HepG2 (cell line): Measurements from ENCODE around the gene PADI1.

Source experiments
- EP300 ChIP-seq, 3 experiments: sonication (generic) in 1 of 3; formaldehyde crosslinking in 1 of 3; IDR thresholded peaks; 2 replicates each; pipeline versions ENCODE4 v1.5.1 to v1.6.1; 2011 to 2020; ENCODE audit warnings: low read depth in 2 of 3, low read length in 2 of 3, borderline replicate concordance in 1 of 3, improper control_type of control experiment in 1 of 3, mild to moderate bottlenecking in 1 of 3, missing genetic modification reagents in 1 of 3, moderate library complexity in 1 of 3
- KDM6A ChIP-seq: IDR thresholded peaks from 2 replicates; pipeline ENCODE4 v1.6.1; 2016; ENCODE audit warnings: low read depth
- MYNN ChIP-seq: sonication (generic); formaldehyde crosslinking; IDR thresholded peaks from 2 replicates; pipeline ENCODE4 v1.4.0; 2020; ENCODE audit warnings: mild to moderate bottlenecking, low read depth, missing genetic modification reagents
- TAF1 ChIP-seq: sonication (generic); formaldehyde crosslinking; IDR thresholded peaks from 2 replicates; pipeline ENCODE4 v1.4.0; 2020; ENCODE audit warnings: missing genetic modification reagents
- ZNF101 ChIP-seq: sonication (generic); formaldehyde crosslinking; IDR thresholded peaks from 2 replicates; pipeline ENCODE4 v1.4.0; 2020; ENCODE audit warnings: mild to moderate bottlenecking, low read depth, missing genetic modification reagents, borderline replicate concordance
- ZNF331 ChIP-seq: sonication (generic); formaldehyde crosslinking; IDR thresholded peaks from 2 replicates; pipeline ENCODE4 v1.4.0; 2020; ENCODE audit warnings: missing genetic modification reagents
- TF ChIP-seq, protein P1 (sequence below), 2 experiments: IDR thresholded peaks; 2 replicates each; pipeline ENCODE4 v1.6.1; 2011 to 2012; ENCODE audit warnings: low read length in 2 of 2, borderline replicate concordance in 1 of 2, low read depth in 1 of 2, mild to moderate bottlenecking in 1 of 2, moderate library complexity in 1 of 2
- TF ChIP-seq, protein P2 (sequence below): sonication (generic); formaldehyde crosslinking; IDR thresholded peaks from 2 replicates; pipeline ENCODE4 v1.4.0; 2020; ENCODE audit warnings: missing genetic modification reagents, borderline replicate concordance
- TF ChIP-seq, protein P3 (sequence below): sonication (generic); IDR thresholded peaks from 2 replicates; pipeline ENCODE4 v1.6.1; 2016; ENCODE audit warnings: low read depth, borderline replicate concordance
- TF ChIP-seq, protein P4 (sequence below): sonication (generic); formaldehyde crosslinking; IDR thresholded peaks from 2 replicates; pipeline ENCODE4 v1.9.0; 2021; ENCODE audit warnings: missing genetic modification reagents, borderline replicate concordance

DNA sequence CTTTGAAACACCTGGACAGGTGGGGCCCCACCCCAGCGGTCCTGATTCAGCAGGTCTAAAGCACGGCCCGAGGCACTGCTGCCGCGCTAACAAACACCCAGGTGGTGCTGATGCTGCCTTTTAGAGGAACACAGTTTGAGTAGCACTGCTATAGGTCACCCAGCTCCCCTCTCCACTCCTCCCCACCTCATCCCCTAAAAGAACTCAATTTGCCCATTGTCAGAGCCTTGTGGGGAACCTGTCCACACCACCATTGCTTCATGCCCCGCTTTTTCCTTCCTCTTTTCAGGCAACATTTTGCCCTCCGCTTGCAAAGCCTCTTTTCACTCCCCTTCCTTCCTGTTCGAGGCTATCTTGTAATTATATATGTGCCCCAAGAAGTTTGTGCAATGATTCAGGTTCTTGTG lies 76.8 kb downstream of the PADI1 start:
- TF ChIP-seq TAF1 = no peak
- no peak for TF ChIP-seq ZNF331 (CRISPR knock-in tag)
- no peak for TF ChIP-seq MYNN
- TF ChIP-seq, protein P1, sequence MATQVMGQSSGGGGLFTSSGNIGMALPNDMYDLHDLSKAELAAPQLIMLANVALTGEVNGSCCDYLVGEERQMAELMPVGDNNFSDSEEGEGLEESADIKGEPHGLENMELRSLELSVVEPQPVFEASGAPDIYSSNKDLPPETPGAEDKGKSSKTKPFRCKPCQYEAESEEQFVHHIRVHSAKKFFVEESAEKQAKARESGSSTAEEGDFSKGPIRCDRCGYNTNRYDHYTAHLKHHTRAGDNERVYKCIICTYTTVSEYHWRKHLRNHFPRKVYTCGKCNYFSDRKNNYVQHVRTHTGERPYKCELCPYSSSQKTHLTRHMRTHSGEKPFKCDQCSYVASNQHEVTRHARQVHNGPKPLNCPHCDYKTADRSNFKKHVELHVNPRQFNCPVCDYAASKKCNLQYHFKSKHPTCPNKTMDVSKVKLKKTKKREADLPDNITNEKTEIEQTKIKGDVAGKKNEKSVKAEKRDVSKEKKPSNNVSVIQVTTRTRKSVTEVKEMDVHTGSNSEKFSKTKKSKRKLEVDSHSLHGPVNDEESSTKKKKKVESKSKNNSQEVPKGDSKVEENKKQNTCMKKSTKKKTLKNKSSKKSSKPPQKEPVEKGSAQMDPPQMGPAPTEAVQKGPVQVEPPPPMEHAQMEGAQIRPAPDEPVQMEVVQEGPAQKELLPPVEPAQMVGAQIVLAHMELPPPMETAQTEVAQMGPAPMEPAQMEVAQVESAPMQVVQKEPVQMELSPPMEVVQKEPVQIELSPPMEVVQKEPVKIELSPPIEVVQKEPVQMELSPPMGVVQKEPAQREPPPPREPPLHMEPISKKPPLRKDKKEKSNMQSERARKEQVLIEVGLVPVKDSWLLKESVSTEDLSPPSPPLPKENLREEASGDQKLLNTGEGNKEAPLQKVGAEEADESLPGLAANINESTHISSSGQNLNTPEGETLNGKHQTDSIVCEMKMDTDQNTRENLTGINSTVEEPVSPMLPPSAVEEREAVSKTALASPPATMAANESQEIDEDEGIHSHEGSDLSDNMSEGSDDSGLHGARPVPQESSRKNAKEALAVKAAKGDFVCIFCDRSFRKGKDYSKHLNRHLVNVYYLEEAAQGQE (IDR thresholded peaks at IDR 0.05; ENCODE audit: borderline replicate concordance in 1 of 2, low read depth in 1 of 2, low read length in 2 of 2) = no peak
- TF ChIP-seq, protein P2, sequence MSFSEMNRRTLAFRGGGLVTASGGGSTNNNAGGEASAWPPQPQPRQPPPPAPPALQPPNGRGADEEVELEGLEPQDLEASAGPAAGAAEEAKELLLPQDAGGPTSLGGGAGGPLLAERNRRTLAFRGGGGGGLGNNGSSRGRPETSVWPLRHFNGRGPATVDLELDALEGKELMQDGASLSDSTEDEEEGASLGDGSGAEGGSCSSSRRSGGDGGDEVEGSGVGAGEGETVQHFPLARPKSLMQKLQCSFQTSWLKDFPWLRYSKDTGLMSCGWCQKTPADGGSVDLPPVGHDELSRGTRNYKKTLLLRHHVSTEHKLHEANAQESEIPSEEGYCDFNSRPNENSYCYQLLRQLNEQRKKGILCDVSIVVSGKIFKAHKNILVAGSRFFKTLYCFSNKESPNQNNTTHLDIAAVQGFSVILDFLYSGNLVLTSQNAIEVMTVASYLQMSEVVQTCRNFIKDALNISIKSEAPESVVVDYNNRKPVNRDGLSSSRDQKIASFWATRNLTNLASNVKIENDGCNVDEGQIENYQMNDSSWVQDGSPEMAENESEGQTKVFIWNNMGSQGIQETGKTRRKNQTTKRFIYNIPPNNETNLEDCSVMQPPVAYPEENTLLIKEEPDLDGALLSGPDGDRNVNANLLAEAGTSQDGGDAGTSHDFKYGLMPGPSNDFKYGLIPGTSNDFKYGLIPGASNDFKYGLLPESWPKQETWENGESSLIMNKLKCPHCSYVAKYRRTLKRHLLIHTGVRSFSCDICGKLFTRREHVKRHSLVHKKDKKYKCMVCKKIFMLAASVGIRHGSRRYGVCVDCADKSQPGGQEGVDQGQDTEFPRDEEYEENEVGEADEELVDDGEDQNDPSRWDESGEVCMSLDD (CRISPR knock-in tag) = no peak
- TF ChIP-seq ZNF101 (CRISPR knock-in tag) = no peak
- TF ChIP-seq, protein P3, sequence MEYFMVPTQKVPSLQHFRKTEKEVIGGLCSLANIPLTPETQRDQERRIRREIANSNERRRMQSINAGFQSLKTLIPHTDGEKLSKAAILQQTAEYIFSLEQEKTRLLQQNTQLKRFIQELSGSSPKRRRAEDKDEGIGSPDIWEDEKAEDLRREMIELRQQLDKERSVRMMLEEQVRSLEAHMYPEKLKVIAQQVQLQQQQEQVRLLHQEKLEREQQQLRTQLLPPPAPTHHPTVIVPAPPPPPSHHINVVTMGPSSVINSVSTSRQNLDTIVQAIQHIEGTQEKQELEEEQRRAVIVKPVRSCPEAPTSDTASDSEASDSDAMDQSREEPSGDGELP = no peak
- TF ChIP-seq, protein P4, sequence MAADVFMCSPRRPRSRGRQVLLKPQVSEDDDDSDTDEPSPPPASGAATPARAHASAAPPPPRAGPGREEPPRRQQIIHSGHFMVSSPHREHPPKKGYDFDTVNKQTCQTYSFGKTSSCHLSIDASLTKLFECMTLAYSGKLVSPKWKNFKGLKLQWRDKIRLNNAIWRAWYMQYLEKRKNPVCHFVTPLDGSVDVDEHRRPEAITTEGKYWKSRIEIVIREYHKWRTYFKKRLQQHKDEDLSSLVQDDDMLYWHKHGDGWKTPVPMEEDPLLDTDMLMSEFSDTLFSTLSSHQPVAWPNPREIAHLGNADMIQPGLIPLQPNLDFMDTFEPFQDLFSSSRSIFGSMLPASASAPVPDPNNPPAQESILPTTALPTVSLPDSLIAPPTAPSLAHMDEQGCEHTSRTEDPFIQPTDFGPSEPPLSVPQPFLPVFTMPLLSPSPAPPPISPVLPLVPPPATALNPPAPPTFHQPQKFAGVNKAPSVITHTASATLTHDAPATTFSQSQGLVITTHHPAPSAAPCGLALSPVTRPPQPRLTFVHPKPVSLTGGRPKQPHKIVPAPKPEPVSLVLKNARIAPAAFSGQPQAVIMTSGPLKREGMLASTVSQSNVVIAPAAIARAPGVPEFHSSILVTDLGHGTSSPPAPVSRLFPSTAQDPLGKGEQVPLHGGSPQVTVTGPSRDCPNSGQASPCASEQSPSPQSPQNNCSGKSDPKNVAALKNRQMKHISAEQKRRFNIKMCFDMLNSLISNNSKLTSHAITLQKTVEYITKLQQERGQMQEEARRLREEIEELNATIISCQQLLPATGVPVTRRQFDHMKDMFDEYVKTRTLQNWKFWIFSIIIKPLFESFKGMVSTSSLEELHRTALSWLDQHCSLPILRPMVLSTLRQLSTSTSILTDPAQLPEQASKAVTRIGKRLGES (CRISPR knock-in tag) = no peak
- TF ChIP-seq KDM6A (CRISPR knock-in tag) = no peak
- TF ChIP-seq EP300 (IDR thresholded peaks at IDR 0.05; ENCODE audit: low read depth in 2 of 2, low read length in 2 of 2) = no peak
- TF ChIP-seq EP300 (CRISPR knock-in tag; IDR thresholded peaks at IDR 0.05; ENCODE audit: borderline replicate concordance) = no peak
